NCI-H2107 treated with DMSO at 0.1 percent for 48 hours (cell line): Measurements from ENCODE around the gene TSSK3.
"Not testable (repeated sequence)": the region's sequence is repeated elsewhere in the genome, so short reads cannot be mapped to it uniquely, and the experiment has no call there.

Experiments
- DNase-seq: peaks from one replicate; lab custom pipeline; 2025; ENCODE audit not compliant: unreplicated experiment; lab: John Stamatoyannopoulos, UW

Gene TSSK3

GRCh38 chr1:32396524-32396923, 34.2 kb downstream of the TSSK3 start:
- not testable (repeated sequence) for DNase-seq

- DNase-seq: no peak
Observed at GRCh38 chr1:32398401-32398800, 36.1 kb downstream of the TSSK3 start.

GRCh38 chr1:32399843-32400242, 37.5 kb downstream of the TSSK3 start:
- DNase-seq: no peak

- DNase-seq: peak; percentile 69
Observed at GRCh38 chr1:32400876-32401631, 38.7 kb downstream of the TSSK3 start.

GRCh38 chr1:32404946-32405345, 42.6 kb downstream of the TSSK3 start:
- DNase-seq: no peak

- DNase-seq: no peak
Observed at GRCh38 chr1:32405672-32406467, 43.5 kb downstream of the TSSK3 start.

- DNase-seq: no peak
Observed at GRCh38 chr1:32406629-32407111, 44.3 kb downstream of the TSSK3 start.

- no peak for DNase-seq
Observed at GRCh38 chr1:32411261-32411660, 48.9 kb downstream of the TSSK3 start.

GRCh38 chr1:32413507-32414185, 51.3 kb downstream of the TSSK3 start:
- peak; percentile 49 for DNase-seq
